ELR (cell line): ENCODE results near the gene XPR1.
"Not testable (repeated sequence)": the region's sequence is repeated elsewhere in the genome, so short reads cannot be mapped to it uniquely, and the experiment has no call there.

Experiments
- DNase-seq: peaks from one replicate; pipeline ENCODE4 v3.0.0-alpha.2; 2015; ENCODE audit warnings: low read depth

XPR1 gene

DNA sequence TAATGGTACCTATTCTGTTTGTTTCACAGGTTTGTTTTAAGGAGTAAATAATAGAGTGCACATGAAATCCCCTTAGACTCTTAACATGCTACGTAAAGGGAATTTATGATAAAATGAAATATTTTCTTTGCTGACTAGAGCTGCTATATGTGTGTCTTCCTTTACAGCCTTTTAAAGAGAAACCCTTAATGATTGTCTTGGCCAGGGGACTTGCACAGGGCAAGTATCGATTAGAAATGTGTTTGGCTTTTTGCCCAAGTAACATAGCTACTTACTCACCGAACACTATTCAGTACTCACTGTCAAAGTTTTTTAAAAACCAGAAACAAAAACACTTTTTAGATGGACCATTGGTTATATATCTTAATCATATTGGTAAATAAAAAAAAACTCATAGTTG lies 209.6 kb downstream of the XPR1 start:
- DNase-seq: peak; percentile 10

DNA sequence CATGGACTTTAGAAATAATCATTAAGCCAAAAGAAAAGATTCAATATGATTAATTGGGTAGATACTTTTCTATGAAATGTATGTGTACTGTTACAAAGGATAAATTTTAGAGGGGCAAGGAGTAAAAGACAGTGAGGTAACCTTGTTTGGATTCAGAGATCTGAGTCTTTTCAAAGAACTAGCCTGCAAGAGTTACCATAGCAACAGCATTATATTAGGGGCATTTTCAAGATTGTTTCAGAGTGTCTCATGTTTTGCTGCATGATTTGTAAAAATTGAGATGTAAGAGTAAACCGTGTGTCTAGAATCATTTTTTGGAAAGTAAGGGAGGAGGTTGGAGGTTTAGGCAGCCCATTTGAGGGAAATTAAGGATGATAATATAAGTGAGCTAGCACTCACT lies 210.2 kb downstream of the XPR1 start:
- DNase-seq: peak; percentile 74

DNA sequence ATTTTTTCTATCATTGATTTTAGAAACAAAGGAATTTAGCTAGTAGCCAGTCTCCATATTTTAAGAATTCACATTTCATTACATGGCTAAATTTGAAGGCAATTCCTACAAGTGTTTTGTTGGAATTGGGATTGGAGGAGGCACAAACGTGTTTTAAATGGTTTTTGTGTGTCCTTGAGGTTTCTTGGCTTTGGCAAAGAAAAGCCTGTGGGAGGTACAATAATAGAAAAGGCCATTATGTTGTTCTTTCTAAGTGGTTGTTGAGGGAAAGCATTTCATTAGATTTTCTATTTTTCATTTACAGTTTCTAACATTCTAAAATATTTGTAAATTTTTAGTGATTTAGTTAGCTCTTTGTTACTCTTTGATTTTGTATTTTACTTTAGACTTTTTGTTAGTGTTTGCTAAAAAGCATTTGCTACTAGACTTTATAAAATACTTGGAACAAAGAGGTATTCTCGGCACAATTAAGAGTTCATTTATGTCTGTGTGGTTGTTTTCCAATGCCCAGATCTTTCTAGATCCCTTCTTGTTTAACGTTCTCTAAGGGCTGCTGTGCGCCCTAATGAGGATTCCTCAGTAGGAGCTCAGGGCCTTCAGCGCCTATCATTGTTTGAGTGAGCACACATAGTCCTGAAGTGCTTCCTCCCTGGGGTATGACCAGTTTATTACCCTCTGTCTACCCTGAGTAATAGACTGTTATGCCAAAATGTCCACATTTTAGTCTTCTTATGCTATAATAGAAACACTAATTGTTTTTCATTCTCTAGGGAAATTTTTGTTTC lies 210.9 kb downstream of the XPR1 start:
- peak; percentile 20 for DNase-seq

DNA sequence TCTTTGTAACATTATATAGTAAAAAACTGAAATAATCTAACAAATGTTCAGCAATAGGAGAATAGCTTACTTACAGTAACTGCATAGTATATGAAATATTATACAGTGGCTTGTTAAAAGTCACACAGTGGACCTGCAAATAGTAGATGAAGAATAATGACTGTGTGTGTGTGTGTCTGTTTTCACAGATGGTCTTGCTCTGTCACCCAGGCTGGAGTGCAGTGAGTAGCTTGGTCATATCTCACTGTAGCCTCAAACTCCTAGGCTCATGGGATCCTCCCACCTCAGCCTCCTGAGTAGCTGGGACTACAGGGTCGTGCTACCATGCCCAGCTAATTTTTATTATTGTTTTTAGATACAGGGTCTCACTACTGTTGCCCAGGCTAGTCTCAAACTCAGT lies 213.5 kb downstream of the XPR1 start:
- DNase-seq: no peak

DNA sequence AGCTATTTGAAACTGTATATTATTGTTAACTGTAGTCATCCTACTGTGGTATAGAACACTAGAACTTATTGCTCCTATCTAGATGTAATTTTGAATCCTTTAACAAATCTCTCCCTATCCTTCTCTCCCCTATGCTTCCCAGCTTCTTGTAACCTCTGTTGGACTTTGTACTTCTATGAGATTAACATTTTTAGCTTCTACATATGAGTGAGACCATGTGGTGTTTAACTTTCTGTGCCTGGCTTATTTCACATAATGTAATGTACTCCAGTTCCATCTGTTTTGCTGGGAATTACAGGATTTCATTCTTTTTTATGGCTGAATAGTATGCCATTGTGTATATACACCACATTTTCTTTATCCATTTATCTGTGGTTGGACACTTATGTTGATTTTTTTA lies 216.4 kb downstream of the XPR1 start:
- no peak for DNase-seq

DNA sequence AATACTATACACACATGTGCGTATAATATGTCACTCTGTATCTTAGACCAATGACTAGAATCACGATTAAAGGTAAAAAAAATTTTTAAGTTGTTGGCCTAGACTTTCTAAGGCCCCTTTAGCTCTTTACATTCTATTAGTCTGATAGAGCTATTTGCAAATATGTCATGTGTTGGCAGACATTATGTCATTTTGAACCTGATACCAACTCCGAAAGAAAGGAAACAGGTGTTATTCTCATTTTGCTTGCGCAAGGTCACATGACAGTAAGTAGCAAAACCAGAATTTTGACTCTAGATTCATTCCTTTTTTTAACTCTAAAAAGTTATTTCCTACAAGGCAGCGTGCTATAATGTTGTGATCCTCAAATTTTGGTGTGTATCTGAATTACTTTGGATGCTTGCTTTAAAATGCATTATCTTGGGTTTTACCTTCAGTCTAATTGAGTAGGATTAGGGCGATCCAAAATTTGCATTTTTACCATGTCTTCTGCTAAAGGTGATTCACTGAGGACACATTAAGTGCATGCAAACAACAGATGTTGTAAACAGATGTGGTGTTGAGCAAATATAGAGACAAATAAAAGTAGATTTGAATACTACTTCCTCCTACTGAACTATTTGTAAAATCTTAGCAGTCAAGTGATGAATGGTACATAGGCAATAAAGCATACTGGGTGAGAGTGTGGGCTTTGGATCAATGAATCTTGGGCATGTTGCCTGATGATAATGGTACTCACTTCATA lies 217.4 kb downstream of the XPR1 start:
- DNase-seq: no peak

DNA sequence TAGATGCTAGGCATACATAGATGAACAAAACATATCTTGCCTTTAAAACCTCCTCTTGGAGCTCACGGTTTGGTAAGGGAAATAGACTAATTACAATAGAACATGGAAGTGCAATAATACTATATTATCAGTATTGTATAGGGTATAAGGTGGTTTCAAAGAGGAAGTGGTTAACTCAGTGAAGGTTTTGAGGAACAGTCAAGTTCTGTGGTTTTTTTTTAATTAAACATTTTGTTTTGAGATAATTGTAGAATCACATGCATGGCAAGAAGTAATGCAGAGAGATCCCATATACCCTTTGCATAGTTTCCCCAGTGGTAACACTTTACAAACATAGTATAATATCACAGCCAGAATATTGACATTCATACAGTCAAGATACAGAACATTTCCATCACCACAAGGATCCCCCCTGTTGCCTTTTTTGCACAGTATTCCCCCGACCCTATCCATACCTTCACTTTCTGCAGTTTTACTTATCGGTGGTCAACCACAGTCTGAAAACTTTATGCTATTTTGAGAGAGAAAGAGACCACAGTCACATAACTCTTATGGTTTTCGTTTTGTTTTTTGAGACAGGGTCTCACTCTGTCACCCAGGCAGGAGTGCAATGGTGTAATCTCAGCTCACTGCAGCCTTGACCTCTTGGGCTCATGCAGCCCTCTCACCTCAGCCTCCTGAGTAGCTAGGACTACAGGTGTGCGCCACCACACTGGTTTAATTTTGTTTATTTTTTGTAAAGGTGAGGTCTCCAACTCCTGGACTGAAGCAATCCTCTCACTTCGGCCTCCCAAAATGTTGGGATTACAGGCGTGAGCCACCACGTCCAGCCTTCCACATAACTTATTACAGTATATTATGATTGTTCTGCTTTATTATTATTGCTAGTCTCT lies 220.4 kb downstream of the XPR1 start:
- DNase-seq: no peak

DNA sequence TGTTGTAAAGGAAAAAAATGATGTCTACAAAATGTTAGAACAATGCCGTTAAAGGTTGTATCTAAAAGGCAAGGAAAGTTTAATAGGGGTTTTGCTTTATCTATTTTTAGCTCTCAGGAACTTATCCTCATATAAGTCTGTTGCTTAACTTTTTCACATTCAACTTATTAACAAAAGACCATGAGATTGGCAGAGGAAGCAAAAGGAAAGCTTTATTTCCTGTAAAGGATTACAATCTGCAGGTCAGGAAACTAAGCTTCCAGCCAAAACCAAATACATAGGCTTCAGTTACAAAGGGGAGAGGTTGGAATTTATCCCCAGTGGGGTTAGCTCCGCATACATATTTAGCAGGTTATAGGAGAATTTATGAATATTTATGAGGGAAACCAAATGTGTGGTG lies 222.2 kb downstream of the XPR1 start:
- DNase-seq: no peak

DNA sequence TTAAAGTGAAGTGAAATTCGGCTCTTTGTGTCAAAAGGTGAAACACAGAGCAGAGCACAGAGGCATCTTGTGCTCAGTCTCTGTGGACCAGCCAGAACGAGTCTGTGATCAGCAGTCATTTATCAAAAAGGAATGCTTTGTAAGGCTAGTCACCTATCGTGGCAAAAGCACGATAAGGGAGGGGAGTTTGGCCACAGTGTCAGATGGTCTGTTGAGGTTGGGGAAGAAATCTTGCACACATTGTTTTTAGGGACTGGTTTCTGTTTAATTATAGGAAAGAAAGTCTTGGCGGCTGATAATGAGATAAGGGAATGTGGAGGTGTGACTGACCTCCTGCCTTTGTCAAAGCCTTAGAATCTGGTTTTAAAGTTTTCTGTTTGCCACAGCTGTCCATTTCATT lies 222.6 kb downstream of the XPR1 start:
- DNase-seq: no peak

DNA sequence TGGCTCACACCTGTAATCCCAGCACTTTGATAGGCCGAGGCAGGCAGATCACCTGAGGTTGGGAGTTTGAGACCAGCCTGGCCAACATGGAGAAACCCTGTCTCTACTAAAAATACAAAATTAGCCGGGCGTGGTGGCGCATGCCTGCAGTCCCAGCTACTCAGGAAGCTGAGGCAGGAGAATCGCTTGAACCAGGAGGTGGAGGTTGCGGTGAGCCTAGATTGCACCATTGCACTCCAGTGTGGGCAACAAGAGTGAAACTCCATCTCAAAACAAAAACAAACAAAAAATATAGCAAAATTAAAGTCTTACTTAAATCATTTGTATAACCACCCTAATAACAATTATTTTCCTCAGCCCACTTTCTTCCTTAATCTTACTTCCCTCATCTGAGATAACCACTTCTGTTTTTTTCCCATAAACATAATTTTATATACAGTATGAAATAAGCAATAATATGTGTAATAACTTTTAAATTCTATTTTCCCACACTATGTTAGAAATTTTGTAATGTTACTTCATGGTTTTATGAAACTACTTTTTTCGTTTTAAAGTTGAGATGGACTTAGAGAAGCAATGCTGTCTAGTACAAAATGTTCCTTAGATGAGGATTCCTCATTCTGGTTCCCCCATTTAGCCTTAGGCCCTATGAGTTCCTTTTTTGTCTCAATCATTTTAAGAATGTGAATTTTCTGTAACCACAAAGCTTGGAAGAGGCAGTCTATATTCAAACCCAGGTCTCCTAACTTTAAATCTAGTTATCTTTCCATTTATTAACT lies 226.3 kb downstream of the XPR1 start:
- DNase-seq: not testable (repeated sequence)

DNA sequence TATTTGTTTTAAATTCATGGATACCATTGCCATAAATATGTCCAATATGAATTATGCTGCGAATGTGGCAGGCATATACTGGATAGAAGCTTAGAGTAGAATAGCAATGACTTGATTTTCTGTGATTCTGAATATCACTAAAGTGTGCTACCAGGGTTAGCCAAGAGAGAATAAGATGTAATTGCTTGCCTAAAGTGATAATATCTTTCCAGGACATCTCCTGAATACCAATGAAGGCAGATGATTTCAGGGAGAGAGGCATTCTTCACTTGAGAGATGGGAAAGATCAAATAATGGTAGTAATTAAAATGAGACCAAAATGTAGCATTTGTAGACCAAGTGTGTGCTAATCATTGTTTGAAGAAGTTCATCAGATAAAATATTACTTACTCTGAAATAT lies 227.5 kb downstream of the XPR1 start:
- DNase-seq: no peak

DNA sequence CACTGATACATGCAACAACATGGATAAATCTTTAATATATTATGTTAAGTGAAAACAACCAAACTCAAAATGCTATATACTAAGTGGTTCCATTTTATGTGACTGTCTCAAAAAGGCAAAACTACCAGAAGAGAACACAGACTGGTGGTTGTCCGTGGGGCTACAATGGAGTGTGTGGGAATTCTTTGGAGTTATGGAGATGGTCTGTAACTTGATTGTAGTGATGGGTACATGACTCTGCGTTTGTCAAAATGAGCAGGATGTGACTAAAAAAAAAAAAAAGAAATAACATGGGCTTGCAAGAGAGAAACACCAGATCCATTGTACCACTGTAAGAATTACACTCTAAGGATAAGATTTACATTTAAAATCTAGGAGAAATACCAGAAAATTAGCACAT lies 228.7 kb downstream of the XPR1 start:
- peak; percentile 8 for DNase-seq

DNA sequence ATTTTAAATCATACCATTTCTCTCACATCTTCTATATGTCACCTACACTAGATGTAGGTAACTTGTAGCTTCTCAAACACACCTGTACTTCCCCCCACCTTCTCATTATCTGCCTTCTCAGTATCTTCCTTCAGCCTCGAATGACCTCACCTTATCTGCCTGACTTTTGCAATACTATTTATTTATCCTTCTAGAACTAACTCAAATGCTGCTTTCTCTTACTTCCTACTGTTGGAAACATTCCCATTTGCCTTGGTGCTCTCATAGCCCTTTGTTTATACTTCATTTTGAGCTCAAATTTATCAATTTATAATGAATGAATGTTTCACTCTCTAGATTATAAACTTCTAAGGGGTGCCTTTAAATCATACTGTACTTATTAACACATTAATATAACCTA lies 230.5 kb downstream of the XPR1 start:
- DNase-seq: peak; percentile 4

DNA sequence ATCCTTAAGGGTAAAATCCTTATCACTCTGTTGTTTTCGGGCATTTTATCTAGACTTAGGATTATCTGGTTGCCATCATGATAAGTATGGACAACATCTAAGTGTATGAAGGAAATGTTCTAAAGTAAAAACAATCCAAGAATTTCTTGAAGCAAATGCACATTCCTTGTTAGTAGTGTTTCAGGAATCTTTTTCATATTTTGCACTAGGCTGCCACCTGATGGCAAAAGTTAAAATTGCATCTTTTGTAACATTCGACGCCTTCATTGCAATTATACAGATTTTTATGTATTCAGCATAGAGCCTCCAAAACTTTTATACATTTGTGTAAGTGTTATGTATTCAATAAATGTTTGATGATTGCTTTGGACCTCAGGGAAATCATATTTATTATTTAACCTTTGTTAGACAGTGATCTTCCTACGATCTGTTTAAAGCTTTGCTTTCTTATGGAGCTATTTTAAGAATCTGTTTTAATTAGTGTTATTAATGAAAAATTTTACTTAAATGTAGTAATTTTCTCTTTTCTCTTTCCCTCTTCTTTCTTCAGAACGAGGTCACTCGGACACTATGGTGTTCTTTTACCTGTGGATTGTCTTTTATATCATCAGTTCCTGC lies 231.4 kb downstream of the XPR1 start:
- DNase-seq: peak; percentile 66

DNA sequence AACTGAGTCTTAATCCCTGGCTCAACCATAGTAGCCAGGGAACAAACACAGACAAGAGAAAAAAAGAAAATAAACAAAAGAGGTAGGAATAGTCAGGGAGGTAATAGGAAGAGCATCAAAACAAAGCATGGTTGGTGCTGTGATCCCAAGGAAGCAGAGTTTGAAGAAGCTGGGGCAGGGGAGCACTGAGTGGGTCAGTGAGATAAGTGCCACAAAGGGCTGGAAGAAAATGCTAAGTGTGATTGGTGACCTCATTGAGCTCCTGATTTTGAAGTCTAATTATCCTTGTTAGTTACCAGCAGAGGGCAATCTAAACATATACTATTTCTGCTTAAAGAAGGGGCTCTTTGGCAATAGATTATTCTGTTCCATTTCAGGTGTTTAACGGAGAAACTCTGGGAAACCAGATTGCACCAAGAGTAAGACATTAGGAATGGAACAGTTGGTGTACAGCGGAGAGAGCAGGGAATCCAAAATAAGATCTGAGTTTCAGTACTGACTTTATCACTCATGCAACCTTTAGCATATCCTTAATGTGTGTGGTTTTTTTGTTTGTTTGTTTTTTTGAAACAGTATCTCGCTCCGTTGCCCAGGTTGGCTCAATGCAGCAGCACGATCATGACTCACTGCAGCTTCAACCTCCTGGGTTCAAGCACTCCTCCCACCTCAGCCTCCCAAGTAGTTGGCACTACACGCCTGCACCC lies 250.1 kb downstream of the XPR1 start:
- peak; percentile 77 for DNase-seq

DNA sequence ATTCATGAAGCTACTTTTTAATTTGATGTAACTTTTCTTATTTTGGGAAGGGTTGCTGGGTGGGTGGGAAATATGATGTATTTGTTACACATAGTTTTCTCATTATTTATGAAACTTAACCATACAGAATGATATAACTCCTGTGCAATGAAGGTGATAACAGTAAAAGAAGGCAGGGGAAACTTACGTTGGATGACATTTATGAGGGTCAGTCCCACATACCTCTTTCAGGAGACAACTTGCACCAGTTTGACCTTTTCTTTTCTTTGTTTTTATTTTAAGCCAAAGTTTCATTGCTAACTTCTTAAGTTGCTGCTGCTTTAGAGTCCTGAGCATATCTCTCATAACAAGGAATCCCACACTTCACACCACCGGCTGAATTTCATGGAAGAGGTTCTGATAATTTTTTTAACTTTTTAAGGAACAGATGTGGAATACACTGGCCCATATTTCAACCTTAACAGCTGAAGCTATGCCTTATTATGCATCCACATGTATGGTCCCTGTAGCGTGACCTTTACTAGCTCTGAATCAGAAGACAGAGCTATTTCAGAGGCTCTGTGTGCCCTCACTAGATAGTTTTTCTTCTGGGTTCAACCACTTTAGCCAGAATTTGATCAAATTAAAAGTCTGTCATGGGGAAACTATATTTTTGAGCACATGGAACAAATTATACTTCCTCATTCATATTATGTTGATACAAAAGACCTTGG lies 252.9 kb downstream of the XPR1 start:
- no peak for DNase-seq

DNA sequence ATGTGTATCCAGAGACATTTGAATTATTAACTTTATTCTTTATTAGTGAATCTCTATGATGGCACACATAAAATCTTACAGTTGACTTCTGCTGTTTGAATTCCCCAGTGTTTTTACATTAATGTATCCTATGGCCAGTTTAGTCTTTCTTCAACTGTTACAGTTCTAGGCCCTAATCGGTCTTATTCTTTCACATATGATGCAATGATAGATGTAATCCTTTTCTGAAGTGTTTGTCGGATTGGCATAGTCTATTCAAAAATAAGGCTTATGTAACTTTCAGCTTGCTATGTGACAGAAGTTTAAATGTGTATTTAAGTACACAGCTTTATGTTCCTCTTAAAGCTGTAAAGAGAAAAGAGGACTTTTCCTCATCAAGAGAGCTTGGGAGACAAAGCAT lies 254.5 kb downstream of the XPR1 start:
- DNase-seq: no peak

DNA sequence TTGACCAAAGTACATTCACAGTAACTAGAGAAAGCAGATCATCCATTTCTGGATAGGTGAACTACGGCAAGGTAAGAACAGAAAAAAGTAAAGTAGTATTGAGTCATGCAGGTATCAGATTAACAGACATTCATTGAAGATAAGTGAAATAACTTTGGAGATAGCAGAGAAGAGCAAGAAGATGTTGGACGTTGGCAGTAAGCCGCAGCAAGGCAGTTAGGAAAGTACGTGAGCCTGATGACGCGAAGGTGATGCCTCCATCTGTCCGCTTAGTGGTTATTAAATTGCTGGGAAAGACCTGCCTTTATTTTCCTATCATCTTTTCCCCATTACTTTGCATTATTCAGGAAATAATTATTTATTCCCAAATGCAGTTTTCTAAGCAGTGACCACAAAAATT lies 256.0 kb downstream of the XPR1 start:
- DNase-seq: no peak

DNA sequence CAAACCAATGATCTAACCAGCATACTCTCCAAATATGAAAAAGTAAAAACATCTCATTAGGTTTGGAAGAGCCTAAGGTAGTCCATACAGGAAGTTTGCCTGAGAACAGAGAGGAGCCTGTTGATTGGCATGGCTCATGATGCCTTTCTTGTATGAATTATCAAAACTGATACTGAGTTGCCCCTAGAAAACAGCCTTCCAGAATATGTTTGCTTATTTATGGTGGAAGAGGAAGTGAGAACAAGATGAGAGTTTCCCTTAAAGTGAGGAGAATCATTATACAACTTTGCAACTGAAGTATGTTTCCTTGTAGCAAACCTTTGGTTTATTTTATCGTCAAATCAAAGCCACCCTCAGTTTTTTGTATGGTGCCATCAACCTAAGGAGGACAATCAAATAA lies 257.0 kb downstream of the XPR1 start:
- no peak for DNase-seq

DNA sequence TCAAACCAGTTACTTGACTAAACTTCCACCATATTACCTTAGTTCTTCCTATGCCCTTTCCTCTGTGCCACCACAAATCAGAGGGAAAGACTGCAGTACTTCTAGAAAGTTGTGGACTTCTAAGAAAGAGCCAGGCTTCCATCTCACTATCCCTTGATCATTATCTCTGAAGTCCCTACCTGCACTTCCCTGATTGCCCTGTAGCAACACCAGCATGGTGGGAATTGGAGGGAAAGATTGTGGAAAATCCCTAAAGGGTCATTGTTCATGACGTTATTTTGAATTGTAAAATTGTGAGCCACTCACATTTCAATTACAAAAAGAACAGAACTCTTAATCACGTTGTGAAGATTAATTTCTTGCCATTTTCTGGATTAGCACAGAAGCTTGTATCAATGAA lies 257.5 kb downstream of the XPR1 start:
- DNase-seq: no peak
